Fibroblast of skin of abdomen (primary cell): Measurements from ENCODE around the gene CAPN14.
A peak's percentile ranks its signal among the peaks of the same experiment; 100 is the strongest.

Source experiments
- DNase-seq: peaks from one replicate; pipeline ENCODE4 v3.0.0-alpha.2; 2013

The CAPN14 gene

DNA sequence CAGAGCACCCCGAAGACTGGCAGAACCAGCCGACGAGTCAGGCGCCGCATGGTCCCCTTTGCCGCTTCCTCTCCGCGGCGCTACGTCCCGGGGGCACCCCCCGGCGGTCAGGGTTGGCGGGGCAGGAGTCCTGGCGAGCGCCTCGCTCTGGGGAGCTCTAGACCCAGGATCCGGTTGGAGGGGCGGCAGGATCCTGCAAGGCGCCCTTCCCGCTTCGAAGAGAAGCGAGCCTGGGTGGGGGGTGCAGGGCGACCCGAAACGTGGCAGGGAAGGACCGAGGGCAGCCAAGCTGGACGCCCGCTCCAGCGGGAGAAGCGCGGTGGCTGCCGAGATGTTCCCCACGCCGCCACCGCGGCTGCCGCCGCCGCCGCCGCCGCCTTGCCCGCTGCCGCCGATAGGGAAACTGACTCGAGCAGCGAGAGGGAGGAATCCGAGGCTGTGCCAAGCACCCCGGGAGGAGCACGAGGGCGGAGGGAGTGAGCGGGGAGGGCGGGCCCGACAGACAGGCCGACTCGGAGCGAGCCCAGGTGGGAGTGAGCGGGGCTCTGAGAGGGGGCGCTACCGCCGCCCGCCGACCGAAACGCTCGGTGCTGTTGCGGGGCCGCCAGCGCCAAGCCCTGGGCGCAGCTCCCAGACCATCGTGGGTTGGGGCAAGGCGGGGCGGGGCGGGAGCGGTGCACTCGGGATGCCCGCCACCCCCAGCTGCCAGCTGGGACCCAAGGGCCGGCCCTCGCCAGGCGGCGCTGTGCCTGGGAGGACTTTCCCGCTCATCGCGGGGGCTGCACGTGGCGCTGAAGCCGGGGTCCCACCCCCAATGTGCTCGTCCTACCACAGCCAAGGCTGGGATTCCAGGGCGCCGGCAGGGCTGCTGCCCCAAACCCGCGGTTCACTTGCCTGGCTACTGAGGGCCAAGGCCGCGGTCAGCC, 79.0 kb downstream of the CAPN14 start, which contains the start of gene GALNT14:
Gene GALNT14, minus strand, starts transcription at position 404 of the 926 bp plus-strand sequence. Its CDS starts 354 bp downstream, at position 50.
- peak; percentile 55 for DNase-seq

DNA sequence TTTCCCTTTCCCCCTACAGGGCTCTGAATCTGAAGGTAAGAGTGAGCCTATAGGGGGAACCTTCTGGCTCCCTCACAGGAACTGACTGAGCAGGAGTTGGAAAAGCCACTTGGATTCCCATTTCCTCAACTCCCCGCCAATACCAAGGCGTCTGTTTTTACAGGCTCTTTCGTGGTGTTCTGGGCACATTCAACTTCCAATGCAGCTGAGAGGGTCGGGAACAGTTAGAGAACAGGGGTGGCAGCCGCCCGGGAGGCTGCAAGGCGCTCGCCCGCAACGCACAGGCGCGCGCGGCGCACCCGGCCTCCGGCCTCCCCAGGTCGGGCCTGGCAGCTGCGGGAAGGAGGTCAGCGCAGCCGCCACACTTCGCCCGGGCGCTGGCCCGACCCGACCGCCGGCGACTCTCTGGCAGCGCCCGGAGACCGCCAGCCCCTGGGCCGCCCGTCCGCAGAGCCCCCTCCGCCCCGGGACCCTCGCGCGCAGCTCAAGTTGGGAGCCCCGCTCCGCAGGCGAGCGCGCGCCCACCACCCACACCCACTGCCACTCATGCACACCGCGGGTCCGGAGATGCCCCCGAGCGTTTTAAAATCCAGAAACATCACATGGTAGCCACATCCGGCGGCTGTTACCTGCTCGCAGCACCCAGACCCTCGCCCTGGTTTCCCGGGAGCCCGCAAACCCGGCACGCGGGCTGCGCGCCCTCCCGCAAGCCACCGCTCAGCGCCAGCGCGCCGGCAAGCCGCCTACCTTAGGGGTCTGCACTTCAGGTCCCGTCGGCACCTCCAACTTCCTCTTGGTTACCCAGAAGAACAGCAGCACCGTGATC, 79.9 kb downstream of the CAPN14 start:
- DNase-seq, result peak; percentile 18

- DNase-seq, result no peak
Measured at GRCh38 chr2:31136732-31137131, 80.6 kb downstream of the CAPN14 start.

GRCh38 chr2:31136000-31136399, 81.3 kb downstream of the CAPN14 start:
- DNase-seq, result no peak

DNA sequence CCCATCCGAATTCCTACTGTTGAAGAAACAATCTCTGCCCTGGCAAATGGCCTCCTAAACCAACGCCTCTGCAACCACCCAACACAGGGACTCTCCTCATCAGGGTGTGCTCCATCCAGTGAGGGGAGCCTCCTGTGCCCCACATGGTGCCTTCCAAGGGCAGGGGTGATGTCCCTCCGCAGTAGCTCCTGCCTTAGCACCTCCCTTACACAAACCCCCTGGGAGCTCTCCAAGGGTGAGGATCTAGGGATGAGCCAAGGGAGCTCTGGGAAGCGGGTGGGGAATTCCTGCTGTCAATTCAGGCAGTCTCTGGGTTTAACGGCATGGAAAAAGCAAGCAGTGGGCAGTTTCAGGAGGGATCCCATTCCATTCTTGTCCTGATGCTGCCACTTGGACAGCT, 82.8 kb downstream of the CAPN14 start:
- no peak for DNase-seq

- no peak for DNase-seq
Measured at GRCh38 chr2:31132786-31133185, 84.5 kb downstream of the CAPN14 start.

- no peak for DNase-seq
Measured at GRCh38 chr2:31131871-31132270, 85.4 kb downstream of the CAPN14 start.

DNA sequence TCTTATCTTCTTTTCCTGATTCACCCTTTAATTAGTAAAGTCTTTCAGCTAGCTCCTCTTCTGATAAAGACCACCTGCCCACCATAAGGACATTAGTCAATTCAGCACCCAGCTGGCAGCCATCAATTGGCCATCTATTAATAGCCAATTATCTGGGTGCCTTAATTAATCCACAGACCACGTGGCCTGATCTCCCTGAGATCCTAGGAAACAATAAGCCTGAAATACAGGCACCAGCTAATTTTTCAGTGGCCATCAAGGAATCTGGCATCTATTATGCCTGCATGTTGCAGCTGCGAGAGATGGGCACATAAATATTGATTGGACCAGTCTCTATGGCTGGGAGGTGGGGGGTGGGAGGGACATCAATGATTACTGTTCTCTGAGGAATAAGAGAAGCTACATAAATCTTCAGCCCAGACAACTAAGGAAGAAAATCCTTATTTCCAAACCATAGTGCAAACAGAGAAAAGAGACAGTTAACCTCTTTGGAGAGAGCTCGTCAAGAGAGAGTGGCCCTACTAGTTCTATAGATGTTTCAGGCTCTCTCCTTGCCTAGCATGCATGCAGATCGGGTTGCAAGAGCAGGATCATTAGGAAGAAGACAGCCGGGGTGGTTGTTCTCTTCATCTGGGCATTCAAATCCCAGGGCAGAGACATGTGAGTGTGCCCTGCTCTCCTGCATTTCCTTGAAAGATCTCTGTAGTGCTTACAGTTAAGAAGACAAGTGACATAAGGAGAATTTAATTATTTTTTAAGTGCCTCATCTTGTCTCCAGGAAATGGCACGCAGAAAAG, 87.7 kb downstream of the CAPN14 start:
- DNase-seq, result no peak

- no peak for DNase-seq
Measured at GRCh38 chr2:31127931-31128330, 89.4 kb downstream of the CAPN14 start.

DNA sequence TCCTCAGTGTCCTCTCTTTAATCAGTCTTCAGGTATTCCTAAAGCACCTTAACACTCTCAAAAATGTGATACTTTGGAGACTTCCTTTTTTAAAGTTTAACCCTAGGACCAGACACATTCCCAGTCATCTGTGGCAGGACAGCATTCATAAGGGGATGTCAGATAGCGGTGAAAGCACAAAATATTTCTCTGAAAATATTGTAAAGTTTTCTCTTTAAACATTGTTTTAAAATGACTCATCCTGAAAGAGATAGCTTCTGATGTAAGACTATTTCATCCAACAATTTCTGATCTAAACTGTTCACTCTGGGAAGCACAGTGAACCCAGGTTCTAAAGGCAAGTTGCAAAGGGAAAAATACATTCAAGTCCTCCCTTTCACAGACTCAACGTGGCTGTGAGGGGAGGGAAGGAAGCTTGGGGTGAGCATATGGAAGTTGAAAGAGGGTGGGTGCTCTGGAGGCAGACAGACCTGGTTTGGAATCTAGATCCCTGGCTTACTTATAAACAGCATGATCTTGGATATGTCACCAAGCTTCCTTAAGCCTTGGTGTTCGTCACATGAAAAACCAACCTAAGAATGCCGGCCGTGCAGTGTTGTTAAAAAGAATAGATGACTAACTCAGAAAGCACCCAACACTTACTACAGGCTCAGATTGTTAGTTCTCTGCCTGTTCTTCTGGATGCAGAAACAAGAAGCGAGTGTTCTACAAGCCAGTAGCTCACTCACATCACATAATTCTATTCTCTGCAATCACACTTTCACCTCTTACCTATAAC, 91.2 kb downstream of the CAPN14 start:
- DNase-seq, result peak; percentile 13

- no peak for DNase-seq
Measured at GRCh38 chr2:31124904-31125303, 92.4 kb downstream of the CAPN14 start.
